ENCODE data around the gene TUT4.

TUT4 gene

DNA sequence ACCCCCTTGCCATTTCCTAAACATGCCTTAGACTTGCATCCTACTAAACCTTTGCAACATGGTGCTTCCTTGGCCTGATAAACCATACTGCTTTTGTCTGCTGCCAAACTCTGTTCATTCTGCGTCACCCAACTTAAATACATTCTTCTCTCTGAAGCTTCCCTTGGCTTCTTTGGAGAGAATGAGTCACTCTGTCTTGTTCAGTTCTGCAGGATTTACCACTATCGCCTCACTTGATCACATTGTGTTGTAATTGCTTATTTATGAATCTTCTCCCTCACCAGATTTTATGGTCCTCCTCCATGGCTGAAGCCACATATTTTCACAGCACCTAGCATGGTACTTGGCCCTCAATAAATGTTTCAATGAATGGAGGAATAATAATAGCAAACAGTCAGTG lies 21.7 kb upstream of the TUT4 start:
- peak; percentile 34 for DNase-seq (ENCODE audit: low spot score)

DNA sequence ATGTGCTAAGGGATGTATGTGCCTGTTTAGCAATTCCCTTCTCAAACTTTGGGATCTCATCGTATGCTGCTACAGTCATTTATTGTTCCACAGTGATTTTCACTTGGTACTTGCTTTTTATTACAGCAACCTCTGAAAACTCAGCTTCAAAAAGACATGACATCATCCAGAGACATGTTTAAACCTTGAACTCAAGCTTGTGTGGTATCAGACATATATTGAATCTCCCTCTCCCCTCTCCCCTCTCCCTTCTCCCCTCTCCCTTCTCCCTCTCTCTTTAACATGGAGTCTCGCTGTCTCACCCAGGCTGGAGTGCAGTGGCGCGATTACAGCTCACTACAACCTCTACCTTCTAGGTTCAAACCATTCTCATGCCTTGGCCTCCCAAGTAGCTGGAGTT lies 19.5 kb upstream of the TUT4 start:
- no peak for DNase-seq (ENCODE audit: low spot score)

DNA sequence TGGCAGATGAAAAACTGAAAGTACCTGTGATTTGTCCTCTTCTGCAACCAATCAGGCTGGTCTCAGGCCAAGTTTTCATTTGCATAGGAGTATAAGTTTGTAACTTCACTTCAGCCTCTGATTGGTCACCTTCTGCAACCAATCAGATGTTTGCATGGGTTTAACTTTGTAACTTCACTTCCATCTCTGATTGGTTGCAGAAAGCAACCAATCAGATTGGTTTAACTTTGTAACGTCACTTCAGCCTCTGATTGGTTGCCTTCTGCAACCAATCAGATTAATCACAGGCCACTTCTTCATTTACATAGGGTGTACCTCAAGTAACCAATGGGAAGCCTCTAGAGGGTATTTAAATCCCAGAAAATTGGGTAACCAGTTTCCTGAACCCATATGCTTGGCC lies 18.9 kb upstream of the TUT4 start:
- no peak for DNase-seq (ENCODE audit: low spot score)

DNA sequence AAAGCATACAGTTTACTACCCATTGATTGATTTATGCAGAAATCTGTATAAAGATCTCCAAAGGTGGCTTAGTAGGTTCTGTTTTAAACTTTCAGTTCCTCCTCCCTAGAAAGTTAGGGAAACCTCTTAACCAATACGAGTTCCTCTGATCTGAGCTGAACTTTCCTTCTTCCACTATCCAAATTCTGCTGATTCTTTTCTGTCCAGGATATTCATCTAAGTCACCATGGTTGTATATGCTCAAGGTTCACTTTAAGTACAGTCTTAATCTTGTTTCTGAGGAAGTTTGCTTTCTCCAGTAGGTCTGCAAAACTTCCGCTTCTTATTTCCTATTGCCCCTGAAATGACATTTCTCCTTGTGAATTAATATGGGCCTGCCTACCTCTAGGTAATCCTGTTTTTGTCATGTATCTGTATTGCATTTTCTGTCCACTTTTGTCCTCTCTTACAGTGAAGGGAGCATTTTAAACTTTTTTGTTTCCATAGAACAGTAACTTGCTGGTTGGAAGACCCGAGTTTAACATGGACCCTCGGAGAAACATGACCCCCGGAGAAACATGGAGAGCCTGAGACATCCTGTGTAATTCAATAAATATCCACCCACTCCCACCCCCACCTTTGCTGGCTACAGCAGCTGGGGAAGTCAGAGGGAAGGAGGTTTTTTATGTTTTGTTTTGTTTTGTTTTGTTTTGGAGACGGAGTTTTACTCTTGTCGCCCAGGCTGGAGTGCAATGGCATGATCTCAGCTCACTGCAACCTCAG lies 16.7 kb upstream of the TUT4 start:
- DNase-seq (ENCODE audit: low spot score), result no peak

DNA sequence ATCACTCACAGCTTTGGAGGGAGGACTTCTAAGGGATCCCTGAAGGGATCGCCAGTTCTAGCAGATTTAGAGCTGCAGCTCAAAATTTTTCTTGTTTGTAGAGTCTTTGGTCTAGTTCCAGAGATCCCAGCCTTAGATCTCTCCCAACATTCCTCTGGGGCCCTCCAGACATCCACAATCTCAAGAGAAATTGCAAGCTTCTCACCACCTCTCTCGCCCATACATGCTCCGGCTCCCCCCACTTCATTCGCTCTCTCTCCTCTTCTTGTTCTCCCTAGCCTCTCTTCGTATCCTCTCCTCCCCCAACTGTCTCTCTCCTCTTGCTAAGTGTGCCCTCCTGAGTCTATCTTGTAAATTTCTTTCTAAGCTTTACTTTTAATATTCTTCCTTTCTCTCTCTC lies 15.1 kb upstream of the TUT4 start:
- DNase-seq (ENCODE audit: low spot score), result no peak

DNA sequence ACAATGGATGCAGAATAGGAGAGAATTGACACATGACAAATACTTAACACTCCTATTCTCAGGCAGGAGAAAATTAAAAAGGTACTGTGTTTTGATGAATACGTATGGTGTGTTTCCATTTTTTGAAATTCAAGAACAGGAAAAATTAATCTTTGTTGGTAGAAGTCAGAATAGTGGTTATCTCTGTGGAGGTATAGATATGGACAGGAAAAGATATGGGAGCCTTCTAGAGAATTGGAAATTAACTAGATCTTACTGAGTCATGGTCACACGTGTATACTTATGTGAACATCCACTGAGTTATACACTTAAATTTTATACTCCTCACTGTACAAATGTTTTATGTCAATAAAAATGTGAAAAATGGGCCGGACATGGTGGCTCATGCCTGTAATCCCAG lies 9.9 kb upstream of the TUT4 start:
- DNase-seq (ENCODE audit: low spot score), result no peak

DNA sequence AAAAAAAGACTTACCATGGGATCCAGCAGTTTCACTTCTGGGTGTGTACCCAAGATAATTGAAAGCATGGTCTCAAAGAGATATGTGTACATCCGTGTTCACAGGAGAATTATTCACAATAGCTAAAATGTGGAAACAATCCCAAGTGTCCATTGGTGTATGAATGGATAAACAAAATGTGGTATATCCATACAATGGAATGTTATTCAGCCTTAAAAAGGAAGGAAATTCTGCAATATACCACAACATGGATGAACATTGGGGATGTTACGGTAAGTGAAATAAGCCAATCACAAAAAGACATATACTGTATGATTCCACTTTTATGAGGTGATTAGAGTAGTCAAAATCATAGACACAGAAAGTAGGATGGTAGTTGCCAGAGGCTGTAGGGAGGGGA lies 7.0 kb upstream of the TUT4 start:
- no peak for DNase-seq (ENCODE audit: low spot score)

DNA sequence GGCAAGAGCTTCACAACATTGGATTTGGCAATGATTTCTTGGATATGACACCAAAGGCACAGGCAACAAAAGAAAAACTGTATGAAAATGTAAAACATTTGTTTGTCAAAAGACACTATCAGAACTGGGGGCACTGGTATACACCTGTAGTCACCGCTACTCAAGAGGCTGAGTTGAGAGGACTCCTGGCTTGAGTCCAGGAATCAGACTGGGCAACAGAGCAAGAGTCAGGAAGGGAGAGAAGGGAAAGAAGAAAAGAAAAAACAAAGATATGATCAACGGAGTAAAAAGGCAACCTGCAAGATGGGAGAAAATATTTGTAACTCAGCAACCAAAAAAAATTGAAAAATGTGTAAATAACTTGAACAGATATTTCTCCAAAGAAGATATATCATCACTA lies 6.0 kb upstream of the TUT4 start:
- DNase-seq (ENCODE audit: low spot score), result no peak

DNA sequence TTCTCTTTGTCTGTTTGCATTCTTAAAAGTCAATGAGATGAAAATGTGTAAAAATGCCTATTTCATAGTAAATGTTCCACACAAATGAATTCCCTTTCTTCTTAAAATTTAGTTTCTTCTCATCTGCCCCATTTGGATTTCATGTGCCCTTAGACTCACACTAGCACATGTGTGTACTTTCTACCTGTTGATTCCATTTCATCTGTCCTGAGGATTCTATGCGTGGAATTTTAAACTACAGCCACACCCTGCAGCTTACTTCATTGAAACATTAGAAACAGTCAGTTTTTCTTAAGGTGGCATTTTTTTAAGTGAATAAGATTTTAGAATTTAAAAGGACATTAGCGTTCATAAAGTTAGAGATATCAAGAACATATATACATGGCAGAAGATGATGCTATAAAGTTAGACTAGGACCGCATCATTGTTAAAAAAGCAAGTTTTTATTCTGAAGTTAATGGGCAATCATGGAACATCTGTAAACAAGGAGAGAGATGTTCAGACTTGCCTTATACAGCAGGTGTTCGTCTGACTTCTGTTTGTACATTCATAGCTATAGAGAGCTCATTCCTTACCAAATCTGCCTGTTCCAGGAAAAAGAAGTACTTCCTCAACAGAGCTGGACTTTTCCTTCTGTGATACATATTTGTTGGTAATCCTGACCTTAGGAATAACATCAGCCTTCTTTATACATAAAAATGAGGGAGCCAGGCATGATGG lies 3.9 kb upstream of the TUT4 start:
- no peak for DNase-seq (ENCODE audit: low spot score)

DNA sequence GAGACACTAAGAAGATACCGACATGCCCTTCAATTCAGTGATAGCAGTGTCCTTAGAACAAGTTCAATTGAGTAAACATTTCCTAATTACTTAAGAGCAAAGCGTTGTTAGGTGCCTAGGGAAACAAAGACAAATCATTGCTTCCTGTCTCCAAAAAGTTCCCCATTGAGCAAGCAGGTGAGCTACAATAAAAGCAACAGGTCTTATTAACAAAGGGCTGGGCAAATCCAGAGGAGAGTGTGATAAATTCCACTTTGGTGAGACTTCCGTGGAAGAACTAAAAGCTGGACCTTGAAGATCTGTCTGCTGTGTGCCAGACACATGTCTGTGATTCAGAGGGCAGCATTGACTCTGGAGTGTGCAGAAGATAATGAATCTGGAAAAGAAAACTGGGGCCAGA lies 1.9 kb upstream of the TUT4 start:
- no peak for DNase-seq (ENCODE audit: low spot score)

DNA sequence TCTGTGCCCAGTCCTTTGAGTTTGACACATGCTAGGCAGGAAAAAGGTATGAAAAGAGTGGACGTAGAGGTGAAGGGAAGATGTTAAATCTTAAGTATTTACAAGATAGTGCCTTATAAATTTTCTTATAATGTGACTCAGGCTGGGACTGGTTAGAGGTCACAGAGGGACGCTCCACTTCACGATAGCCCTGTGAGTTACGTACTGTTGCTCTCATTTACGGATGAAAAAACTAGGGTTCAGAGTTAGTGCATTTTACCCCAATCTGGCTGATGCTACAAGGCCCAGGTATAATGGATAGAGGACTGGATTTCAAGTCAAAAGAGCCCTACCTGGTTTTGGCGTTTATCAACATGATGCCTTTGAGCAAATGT lies 1.4 kb upstream of the TUT4 start:
- DNase-seq (ENCODE audit: low spot score), result no peak

DNA sequence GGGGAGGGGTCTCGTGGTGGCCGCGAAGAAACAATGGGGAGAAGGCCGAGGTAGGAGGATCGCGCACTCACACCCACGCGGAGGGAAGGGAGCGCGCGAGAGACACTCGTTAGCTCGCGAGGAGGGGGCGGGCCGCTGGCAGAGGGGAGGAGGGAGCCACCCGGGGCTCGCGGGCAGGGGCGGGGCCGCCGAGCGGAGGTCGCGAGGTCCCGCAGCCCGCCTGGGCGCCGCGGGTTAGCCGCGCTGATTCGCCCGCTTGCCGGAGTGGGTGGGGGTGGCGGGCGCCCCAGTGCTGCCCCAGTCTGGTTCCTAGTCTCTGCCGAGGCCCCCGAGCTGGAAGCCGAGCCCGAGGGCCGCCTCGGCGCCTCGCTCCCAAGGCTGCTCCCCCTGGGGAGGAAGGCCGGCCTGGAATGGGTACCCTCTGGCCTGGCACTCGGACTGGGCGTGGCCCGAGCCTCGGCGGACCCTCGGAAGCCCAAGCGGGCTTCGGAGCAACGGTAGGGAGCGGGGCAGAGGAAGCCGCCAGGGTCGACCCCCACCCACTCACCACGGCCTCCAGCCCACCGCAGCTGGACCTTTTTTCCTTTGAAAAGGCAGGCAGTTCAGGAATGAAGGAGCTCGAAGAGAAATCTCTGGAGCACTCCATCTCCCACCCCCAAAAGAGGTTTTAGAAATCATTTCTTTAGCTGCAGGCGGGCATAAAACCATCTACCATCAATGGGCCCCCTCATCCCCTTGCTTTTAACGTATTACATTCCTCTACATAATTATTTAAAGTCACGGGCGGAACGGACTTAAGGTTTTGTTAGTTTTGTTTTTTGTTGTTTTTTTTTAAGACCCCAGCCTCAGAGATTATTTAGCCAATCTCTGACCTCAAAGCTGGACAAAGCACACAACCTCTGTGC lies 722 bp upstream of the TUT4 start:
- peak; percentile 80 for DNase-seq (ENCODE audit: low spot score)

DNA sequence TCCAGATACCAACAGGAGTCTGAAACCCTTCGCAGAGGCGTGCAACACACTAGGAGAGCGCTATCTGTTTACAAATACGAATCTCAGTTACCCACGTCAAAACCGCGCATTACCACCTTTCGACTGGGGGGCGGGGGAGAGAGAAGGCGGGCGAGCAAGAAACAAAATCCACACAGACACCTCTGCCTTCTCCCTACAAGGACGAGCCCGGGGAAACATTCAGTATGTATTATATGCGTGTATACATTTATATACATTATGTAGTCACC lies 722 bp downstream of the TUT4 start:
- peak; percentile 44 for DNase-seq (ENCODE audit: low spot score)

DNA sequence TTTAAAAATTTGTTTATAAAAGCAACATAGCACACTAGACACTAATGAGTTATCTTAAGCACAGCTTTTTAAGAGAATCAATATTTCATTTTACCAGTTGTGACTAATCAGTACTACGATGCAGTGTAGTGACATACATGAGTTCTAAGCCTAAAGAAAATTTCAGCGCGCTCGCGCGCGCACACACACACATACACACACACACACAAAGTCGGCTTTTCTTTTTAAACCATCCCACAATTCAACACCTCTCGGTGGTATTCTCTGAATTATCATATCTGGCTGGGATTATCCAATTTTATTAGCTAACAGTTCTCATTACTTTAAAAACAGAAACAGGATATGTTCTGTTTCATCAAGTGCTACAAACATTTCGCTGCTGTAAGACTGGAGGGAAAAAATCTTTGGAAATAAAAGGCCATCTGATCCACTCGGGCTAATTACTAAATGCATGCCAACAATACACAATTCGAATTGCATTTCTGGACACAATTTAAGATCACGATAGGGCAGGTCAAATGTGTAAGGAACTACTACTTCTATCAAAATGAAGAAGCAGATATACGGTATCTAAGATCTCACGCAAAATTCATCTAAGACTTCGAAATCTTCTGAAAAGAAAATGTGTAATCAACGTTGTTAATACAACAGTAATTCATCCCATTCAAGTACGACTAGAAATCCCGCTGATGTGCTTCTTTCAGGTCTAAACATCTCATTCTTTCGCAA lies 1.2 kb downstream of the TUT4 start:
- DNase-seq (ENCODE audit: low spot score), result no peak

DNA sequence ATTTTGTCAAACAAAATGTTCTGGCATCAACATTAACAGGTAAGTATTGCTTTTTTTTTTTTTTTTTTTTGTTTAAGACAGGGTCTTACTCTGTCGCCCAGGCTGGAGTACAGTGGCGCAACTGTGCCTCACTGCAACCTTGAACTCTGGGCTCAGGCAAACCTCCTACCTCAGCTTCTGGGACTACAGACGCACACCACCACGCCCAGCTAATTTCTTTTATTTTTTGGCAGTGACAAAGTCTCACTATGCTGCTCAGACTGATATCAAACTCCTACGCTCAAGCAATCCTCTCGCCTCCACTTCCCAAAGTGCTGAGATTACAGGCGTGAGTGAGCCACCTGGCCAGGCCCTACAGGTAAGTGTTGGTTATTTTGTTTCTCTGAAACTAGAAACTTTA lies 2.4 kb downstream of the TUT4 start:
- DNase-seq (ENCODE audit: low spot score), result no peak

DNA sequence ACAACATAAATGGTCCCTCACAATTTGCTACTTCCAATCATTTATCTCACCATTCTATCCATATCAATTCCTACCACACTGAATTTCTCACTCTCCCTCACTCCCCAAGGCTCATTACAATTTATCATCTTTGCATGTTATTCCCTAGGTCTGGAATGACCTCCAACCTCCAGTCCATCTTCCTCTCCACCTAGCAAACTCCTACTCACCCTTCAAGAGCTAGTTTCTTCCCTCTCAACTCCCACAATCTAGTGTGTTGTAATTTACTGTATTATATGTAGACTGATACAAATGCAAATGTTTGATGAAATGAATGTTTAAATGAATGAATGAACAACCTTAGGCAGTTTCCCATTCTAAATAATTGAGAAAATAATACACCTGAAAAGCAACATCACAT lies 3.6 kb downstream of the TUT4 start:
- DNase-seq (ENCODE audit: low spot score), result no peak

DNA sequence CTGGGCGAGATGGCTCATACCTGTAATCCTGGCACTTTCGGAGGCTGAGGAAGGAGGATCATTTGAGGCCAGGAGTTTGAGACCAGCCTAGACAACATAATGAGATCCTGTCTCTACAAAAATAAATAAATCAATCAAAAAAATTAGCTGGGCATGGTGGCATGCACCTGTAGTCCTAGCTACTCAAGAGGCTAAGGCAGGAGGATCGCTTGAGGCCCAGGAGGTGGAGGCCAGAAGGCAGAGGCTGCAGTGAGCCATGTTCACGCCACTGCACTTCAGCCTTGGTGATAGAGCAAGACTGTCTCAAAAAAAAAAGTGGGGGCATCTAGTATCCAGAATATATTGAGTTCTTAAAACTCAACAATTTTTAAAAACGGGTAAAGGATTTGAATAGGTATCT lies 6.0 kb downstream of the TUT4 start:
- no peak for DNase-seq (ENCODE audit: low spot score)

DNA sequence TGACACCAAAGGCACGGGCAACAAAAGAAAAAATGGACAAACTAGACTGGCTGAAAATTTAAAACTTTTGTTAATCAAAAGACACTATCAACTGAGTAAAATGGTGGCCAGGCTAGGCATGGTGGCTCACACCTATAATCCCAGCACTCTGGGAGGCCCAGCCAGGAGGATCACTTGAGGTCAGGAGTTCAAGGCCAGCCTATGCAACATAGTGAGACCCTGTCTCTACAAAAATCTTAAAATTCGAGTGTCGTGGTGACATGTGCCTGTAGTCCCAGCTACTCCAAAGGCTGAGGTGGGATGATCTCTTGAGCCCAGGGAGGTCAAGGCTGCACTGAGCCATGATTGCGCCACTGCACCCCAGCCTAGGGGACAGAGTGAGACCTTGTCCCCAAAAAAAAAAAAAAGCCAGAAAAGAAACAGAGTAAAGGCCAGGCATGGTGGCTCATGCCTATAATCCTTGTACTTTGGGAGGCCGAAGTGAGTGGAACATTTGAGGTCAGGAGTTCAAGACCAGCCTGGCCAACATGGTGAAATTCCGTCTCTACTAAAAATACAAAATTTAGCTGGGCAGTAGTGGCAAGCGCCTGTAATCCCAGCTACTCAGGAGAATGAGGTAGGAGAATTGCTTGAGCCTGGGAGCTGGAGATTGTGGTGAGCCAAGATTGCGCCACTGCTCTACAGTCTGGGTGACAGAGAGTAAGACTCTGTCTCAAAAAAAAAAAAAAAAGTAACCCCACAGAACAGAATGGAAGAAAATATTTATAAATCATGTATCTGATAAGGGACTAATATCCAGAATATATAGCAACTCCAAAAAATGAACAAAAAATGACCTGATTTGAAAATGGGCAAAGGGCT lies 8.0 kb downstream of the TUT4 start:
- no peak for DNase-seq (ENCODE audit: low spot score)

DNA sequence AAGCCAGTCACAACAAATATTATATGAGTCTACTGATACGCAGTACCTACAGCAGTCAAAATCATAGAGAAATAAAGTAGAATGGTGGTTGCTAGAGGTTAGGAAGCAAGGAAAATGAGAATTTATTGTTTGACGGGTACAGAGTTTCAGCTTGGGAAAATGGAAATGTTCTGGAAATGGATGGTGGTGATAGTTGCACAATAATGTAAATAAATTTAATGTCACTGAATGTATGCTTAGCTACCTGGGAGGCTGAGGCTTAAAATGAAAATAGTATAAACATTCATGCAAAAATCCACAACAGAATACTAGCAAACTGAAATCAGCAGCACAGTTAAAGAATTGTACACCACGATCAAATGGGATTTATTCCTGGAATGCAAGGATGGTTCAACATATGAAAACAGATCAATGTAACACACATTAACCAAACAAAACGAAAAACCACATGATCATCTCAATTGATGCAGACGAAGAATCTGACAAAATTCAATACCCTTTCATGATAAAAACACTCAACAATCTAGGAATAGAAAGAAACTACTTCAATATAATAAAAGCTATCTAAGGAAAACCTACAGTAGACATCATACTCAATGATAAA lies 10.7 kb downstream of the TUT4 start:
- DNase-seq (ENCODE audit: low spot score), result no peak

DNA sequence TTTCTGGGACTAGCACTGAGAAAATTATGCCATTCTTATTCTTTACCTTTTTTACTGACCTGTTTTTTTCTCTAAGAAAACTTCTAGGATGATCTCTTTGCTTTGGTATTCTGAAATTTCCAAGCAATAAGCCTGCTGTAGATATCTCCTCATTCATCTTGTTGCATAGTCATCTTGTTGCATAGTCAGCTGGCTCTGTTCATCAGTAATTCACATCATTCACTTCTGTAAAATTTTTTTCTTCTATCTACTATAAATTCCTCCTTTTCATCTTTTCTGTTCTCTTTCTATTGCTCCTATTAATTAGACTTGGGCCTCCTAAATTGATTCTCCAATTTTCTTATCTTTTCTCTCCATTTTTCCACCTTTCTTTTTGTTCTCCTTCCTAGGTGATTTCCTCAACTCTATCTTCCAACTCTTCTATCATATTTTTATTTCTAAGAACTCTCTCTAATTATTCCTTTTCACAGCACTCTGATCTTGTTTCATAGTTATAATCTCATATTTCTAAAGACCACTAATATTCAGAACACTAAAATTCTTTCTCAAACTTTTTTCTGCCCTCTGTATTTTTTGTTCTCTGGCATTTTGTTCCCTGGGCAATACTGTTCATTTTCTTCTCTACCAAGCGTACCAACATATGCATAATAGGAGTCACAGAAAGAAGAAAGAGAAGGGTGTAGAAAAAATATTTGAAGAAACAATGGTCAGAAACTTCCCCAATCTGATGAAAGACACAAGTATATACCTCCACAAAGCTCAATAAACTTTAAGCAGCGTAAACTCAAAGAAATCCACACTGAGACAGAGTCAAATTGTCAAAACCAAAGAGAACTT lies 17.7 kb downstream of the TUT4 start:
- DNase-seq (ENCODE audit: low spot score), result no peak
